HEK293T (cell line): ENCODE measurements around the gene ZACN.

Experiments
- ARNT ChIP-seq: fragments of 450-650 bp; IDR thresholded peaks from 2 replicates; pipeline ENCODE4 v1.6.1; 2017; ENCODE audit warnings: mild to moderate bottlenecking
- BHLHE40 ChIP-seq: fragments of 450-650 bp; IDR thresholded peaks from 2 replicates; pipeline ENCODE4 v1.6.1; 2016; ENCODE audit warnings: mild to moderate bottlenecking, moderate library complexity, borderline replicate concordance
- FOXA1 ChIP-seq: fragments of 450-650 bp; IDR thresholded peaks from 2 replicates; pipeline ENCODE4 v1.6.1; 2016; ENCODE audit warnings: mild to moderate bottlenecking
- FOXM1 ChIP-seq: fragments of 450-650 bp; IDR thresholded peaks from 2 replicates; pipeline ENCODE4 v1.6.1; 2017; ENCODE audit warnings: mild to moderate bottlenecking, borderline replicate concordance
- PKNOX1 ChIP-seq: fragments of 450-650 bp; IDR thresholded peaks from 2 replicates; pipeline ENCODE4 v1.6.1; 2016

GRCh38 chr17:76103274-76104139 is 24.5 kb downstream of the ZACN start, which contains the start of gene EXOC7:
- TF ChIP-seq PKNOX1: no peak
- no peak for TF ChIP-seq BHLHE40
- TF ChIP-seq ARNT: no peak
- no peak for TF ChIP-seq FOXM1
- TF ChIP-seq FOXA1: no peak
